Kidney (tissue), 14 donors: ENCODE results near the gene TBX19. TPM values are rescaled to one million over a fixed set of nuclear protein-coding genes. Genes with fewer than 3 reads are reported as not detected.

Experiments
- DNase-seq, 5 donors: peaks; one replicate each; pipeline ENCODE4 v3.0.0-alpha.2; 2013 to 2020
- FAIRE-seq: peaks from 2 replicates; lab custom pipeline; 2012; peaks lifted over from hg19 to GRCh38; lab: Jason Lieb, UNC
- H3K27ac ChIP-seq, 2 donors: one replicate each; pipeline ENCODE4 v1.7.0; 2013; ENCODE audit warnings: low read depth in 2 of 2, low read length in 2 of 2, inconsistent platforms in 1 of 2
- H3K27me3 ChIP-seq: one replicate; pipeline ENCODE4 v1.7.1; 2013; ENCODE audit warnings: low read length, inconsistent platforms; ENCODE audit not compliant: control insufficient read depth, insufficient read depth
- H3K36me3 ChIP-seq, 3 donors: one replicate each; pipeline versions ENCODE4 v1.7.0 to v1.7.1; 2013; ENCODE audit warnings: low read length in 3 of 3, control low read depth in 1 of 3, inconsistent platforms in 1 of 3; ENCODE audit not compliant: insufficient read depth in 3 of 3, control insufficient read depth in 2 of 3
- H3K4me1 ChIP-seq, 3 donors: one replicate each; pipeline versions ENCODE4 v1.7.0 to v1.7.1; 2013; ENCODE audit warnings: low read length in 3 of 3, inconsistent platforms in 1 of 3, low read depth in 1 of 3; ENCODE audit not compliant: control insufficient read depth in 2 of 3, insufficient read depth in 2 of 3
- H3K4me3 ChIP-seq, 3 donors: one replicate each; pipeline versions ENCODE4 v1.7.0 to v1.8.1; 2013; ENCODE audit warnings: low read length in 3 of 3, control low read depth in 1 of 3, inconsistent platforms in 1 of 3
- H3K9ac ChIP-seq, 3 donors: one replicate each; pipeline versions ENCODE4 v1.7.0 to v1.7.1; 2013; ENCODE audit warnings: low read length in 3 of 3, control low read depth in 1 of 3, inconsistent platforms in 1 of 3
- H3K9me3 ChIP-seq, 3 donors: one replicate each; pipeline versions ENCODE4 v1.7.0 to v1.7.1; 2013; ENCODE audit warnings: low read length in 3 of 3, control low read depth in 1 of 3, inconsistent platforms in 1 of 3; ENCODE audit not compliant: control insufficient read depth in 2 of 3, insufficient read depth in 1 of 3
- intact Hi-C: fragments of 100-400 bp; cut with DNase I; formaldehyde crosslinking; loops from one replicate; pipeline ENCODE4 v1.11.1; 2022
- polyA plus RNA-seq: library from polyadenylated mRNA; stranded (reverse); fragments of 350-450 nt; fragmentation: Illumina TruSeq; extraction: RNeasy Lipid Tissue Mini Kit (QIAGEN cat#74804); gene quantifications from one replicate; pipeline ENCODE4 v1.2.3, GENCODE V29; 2014; ENCODE audit warnings: low read depth, low replicate concordance; ENCODE audit not compliant: insufficient read depth
- total RNA-seq: library from RNA; stranded (reverse); fragmentation: NEBNext Ultra II Directional; extraction: Animal tissue kit (Norgen Biotek cat#: 25700); gene quantifications from one replicate; pipeline ENCODE4 v1.2.1, GENCODE V29; 2021
- TF ChIP-seq, protein P1 (sequence below): IDR thresholded peaks from 3 replicates; pipeline ENCODE4 v1.5.1; 2012; ENCODE audit warnings: mild to moderate bottlenecking, moderate library complexity, borderline replicate concordance; ENCODE audit not compliant: insufficient read depth; ENCODE audit errors: extremely low read depth
- donor health status: control.
- donor health status: control.
- donor health status: control.
- donor health status: control.
- donor health status: control.
- donor health status: DM: yes; HTN: yes; CAD: no.
- donor health status: Normal renal cell carcinoma (clear cell type).

Gene TBX19
- total and polyA plus RNA-seq, 2 donors from 2014 or later, result 1.6 to 2.0 TPM

- Histone ChIP-seq H3K4me3 (no peak overlapping the region), H3K27me3 (no peaks in the 10 kb centered on the region), H3K4me1 (peaks cover 0 to 2% (median 0%) of the 10 kb centered on the region in 3 donors), H3K9ac (no peak overlapping the region), H3K9me3 (no peaks in the 10 kb centered on the region), H3K36me3 (no peaks in the 10 kb centered on the region), H3K27ac (no peak overlapping the region)
- FAIRE-seq (no peak), DNase-seq (no peak)
- TF ChIP-seq, protein P1, sequence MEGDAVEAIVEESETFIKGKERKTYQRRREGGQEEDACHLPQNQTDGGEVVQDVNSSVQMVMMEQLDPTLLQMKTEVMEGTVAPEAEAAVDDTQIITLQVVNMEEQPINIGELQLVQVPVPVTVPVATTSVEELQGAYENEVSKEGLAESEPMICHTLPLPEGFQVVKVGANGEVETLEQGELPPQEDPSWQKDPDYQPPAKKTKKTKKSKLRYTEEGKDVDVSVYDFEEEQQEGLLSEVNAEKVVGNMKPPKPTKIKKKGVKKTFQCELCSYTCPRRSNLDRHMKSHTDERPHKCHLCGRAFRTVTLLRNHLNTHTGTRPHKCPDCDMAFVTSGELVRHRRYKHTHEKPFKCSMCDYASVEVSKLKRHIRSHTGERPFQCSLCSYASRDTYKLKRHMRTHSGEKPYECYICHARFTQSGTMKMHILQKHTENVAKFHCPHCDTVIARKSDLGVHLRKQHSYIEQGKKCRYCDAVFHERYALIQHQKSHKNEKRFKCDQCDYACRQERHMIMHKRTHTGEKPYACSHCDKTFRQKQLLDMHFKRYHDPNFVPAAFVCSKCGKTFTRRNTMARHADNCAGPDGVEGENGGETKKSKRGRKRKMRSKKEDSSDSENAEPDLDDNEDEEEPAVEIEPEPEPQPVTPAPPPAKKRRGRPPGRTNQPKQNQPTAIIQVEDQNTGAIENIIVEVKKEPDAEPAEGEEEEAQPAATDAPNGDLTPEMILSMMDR, result no peak
- intact Hi-C loops, result no loop called here
Measured at GRCh38 chr1:168360151-168361021, 79.7 kb downstream of the TBX19 start.

DNA sequence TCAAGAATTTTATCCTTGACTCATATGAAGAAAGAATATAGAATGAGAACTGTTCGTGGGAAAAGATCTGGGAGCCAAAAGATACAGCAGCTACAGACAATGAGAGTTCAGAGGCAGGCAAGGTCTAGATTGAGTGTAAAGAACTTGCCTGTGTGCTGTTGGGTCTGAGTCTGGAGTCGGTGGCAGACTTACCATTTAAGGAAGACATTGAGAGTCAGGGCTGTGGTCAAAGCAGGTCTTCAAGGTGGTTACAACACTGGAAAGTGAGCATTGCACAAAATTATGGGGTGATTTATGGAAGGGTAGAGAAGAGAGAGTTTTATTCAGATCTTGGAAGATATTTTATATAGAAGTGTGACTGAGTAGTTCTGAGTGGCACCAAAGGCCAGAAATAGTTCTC, 80.6 kb downstream of the TBX19 start:
- no peak for FAIRE-seq
- H3K4me1 ChIP-seq, result peaks cover 0 to 2% (median 0%) of the 10 kb centered on the region in 3 donors
- no peaks in the 10 kb centered on the region for H3K36me3 ChIP-seq
- no peak overlapping the region for H3K9ac ChIP-seq
- no peaks in the 10 kb centered on the region for H3K27me3 ChIP-seq
- no peak overlapping the region for H3K4me3 ChIP-seq
- H3K27ac ChIP-seq, result no peak overlapping the region
- no peak for DNase-seq
- TF ChIP-seq, protein P1, result no peak
- no peaks in the 10 kb centered on the region for H3K9me3 ChIP-seq
- intact Hi-C loops, result no loop called here

DNA sequence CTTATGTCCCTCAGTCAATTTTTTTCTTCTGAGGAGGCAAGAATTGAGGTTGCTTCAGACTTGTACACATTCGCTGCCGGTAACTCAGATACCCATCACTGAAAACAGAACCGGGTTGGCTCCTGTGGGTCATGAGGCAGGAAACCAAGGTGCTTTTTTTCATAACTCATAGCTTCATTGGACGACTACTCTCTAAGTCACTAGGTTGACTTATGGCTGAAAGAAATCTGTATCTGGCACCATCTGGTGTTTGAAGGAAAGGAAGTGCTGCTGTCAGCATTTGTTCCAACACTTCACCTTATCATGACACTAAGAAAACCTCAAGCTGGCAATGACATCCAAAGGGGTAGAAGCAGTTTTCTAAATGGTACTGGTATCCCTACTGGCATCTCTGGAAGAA, 82.3 kb downstream of the TBX19 start:
- DNase-seq, result no peak
- FAIRE-seq, result no peak
- intact Hi-C loops, result no loop called here

More for the DNA sequence above, 82.3 kb downstream of the TBX19 start:
- Histone ChIP-seq H3K27me3 (no peaks in the 10 kb centered on the region), H3K4me3 (no peak overlapping the region), H3K36me3 (no peaks in the 10 kb centered on the region), H3K9me3 (no peaks in the 10 kb centered on the region), H3K27ac (no peak overlapping the region), H3K9ac (no peak overlapping the region), H3K4me1 (peaks cover 0 to 2% (median 0%) of the 10 kb centered on the region in 3 donors)
- TF ChIP-seq, protein P1, result no peak

Other genes with a start within 250 kb of the TBX19 start
- 4.2 TPM for gene GPR161, start 143.9 kb upstream of the TBX19 start, total RNA-seq
- 1.4 TPM for gene GPR161, start 143.9 kb upstream of the TBX19 start, polyA plus RNA-seq
- gene TIPRL, start 101.9 kb upstream of the TBX19 start, total RNA-seq, result 26.3 TPM
- gene TIPRL, start 101.9 kb upstream of the TBX19 start, polyA plus RNA-seq, result 20.7 TPM
- 89.3 TPM for gene SFT2D2, start 54.9 kb upstream of the TBX19 start, total RNA-seq
- gene SFT2D2, start 54.9 kb upstream of the TBX19 start, polyA plus RNA-seq, result 7.4 TPM